ENCODE measurements around the gene CORO1C. TPM values are rescaled to one million over a fixed set of nuclear protein-coding genes. Genes with fewer than 3 reads are reported as not detected.

The CORO1C gene
- total RNA-seq, 1 donor from 2014 or later = 39.2 TPM

DNA sequence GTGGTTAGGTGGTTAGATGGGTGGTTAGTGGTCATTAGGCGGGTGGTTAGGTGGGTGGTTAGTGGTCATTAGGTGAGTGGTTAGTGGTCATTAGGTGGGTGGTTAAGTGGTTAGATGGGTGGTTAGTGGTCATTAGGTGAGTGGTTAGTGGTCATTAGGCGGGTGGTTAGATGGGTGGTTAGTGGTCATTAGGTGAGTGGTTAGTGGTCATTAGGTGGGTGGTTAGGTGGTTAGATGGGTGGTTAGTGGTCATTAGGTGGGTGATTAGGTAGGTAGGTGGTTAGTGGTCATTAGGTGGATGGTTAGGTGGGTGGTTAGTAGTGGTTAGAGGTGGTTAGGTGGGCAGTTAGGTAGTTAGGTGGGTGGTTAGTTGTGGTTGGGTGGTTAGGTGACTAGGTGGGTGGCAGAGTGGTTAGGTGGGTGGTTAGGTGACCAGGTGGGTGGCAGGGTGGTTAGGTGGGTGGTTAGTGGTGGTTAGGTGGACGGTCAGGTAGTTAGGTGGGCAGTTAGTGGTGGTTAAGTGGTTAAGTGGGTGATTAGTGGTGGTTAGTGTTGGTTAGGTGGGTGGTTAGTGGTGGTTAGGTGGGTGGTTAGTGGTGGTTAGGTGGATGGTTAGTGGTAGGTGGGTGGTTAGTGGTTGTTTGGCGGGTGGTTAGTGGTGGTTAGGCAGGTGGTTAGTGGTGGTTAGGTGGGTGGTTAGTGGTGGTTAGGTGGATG, 125.5 kb downstream of the CORO1C start:
- DNase-seq (ENCODE audit: low spot score) = no peak

DNA sequence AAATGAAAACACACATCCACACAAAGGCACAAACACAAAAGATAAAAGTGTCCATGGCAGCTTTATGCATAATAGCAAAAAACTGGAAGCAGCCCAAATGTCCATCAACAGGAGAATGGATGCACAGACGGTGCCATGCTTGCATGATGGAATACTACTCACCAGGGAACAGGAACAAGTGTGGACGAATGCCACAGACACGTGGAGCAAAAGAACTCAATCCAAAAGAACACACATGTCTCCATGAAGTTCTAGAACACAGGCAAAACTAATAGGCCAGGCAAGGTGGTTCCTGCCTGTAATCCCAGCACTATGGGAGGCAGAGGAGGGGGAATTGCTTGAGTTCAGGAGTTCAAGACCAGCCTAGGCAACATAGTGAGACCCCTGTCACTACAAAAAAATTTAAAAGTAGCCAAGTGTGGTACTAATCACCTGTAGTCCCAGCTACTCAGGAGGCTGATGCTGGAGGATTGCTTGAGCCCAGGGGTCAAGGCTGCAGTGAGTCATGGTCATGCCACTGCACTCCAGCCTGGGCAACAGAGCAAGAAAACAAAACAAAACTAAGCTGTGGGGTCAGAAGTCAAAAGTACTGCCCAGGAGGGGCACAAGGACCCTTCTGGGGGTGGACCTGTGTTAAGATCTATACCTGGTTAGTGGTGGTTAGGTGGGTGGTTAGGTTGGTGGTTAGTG, 126.2 kb downstream of the CORO1C start:
- ATAC-seq (no peak), DNase-seq (ENCODE audit: low spot score) (no peak)

More for the DNA sequence above, 125.5 kb downstream of the CORO1C start:
- no peak for ATAC-seq

DNA sequence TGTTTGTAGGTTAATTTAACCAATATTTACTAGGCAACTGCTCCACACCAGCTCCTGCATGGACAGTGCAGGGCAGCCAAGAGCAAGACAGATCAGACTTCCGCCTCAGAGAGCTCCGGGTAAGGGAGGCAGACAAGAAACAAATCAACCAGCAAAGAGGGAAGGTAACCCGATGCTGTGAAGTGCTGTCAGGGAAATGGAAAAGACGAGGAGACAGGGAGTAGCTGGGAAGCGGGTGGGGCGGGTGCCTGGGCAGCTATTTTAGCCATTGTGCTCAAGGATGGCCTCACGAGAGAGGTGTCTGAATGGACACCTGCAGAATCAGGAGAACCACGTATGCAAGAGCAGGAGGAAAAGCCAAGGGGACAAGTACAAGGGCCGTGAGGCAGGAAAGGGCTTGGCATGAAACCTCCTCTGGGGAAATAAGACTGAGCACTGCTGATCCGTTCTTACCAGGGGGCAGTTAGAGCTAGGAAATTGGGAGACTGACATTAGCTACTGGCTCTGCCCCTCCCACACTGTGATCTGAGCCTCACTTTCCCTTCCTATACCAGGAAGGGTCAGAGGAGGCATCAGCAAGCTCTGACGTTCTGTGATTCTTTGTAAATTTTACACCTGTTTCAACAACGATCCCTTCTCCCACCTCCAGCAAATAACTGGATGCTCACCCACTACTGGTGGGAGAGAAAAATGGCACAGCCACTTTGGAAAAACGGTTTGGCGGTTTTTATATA, 126.9 kb downstream of the CORO1C start:
- DNase-seq (ENCODE audit: low spot score) = no peak
- ATAC-seq = no peak

DNA sequence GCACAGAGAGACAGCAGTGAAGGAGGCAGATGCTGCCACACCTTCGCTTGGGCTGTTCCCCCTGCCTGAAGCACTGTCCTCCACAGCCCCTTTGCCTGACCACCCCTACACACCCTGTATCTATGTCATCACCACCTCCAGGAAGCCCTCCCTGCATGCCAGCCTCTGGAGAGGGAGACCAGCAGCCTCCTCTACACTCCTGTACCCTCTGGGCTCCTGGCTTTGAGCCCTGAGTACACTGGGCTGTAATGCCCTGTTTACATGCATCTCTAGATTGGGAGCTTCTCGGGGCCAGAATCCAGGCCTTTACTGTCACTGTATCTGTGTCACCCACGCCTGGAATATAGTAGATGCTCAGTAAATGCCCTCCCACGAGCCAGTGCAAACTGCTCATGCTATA, 127.6 kb downstream of the CORO1C start:
- DNase-seq (ENCODE audit: low spot score) (no peak), ATAC-seq (no peak)

DNA sequence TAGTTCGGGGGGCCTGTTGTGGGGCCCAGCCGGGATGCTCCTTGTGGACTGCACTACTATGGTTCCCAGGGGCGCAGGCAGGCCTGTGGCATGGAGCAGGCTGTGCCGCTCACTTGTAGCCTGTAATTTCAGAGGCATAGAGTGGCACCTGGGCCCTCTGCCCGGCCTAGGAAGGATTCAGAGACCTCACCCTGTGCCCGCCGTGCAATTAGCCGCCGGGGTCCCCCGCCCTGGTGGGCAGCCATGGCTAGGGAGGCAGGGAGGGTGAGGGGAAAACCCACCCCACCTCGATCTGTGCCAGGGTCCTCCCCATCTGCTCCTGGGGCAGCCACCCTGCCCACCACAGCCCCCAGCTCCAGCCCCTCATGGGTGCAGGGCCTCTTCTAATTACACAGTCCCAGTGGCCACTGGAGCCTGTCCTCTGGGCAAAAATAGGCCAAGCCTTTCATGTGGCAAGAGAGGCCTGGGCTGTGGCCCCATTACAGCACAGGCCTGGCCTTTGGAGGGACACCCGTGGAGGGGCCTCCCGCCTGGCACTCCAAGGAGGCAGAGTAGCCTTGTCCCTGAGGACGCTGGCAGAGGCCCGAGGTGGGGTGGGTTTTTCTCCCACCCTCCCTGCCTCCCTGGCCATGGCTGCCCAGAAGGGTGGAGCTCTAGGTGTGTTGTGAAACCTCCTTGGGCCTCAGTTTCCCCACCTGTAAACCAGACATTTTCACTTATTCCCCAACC, 128.2 kb downstream of the CORO1C start:
- ATAC-seq = no peak

DNA sequence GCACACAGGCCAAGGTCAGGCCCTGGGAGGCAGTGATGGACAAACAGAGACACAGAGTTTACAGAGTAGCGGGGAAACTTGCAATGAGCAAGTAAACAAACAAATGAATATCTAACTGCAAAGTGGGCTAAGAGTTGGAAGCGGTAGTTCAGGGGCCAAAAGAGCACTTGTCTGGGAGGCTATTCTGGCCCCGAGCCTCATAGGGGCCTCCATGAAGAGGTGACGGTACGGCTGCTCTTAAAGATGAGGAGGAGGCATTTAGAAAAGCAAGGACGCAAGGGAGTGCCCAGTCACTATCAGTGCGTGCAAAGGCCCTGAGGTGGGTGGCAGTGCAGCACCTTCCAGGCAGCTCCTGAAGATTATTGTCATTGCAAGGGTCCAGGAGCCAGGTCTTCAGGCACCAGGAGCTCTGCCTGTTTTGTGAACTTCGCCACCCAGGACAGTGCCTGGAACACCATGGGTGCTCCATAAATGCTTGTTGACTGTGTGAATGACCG, 129.1 kb downstream of the CORO1C start:
- DNase-seq (ENCODE audit: low spot score) (no peak), ATAC-seq (no peak)

More for the DNA sequence above, 128.2 kb downstream of the CORO1C start:
- DNase-seq (ENCODE audit: low spot score) = no peak

DNA sequence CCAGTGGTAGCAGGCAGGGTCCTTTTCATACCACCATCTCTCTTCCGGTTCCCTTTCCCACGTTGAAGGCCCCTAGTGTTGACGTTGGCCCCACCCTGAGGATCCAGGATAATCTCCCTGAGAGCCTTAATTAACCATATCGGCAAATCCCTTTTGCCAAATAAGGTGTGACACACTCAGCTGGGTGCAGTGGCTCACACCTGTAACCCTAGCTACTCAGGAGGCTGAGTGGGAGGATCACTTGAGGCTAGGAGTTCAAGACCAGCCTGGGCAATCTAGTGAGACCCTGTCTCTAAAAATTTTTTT, 130.7 kb downstream of the CORO1C start:
- DNase-seq (ENCODE audit: low spot score) = no peak
- ATAC-seq = no peak

DNA sequence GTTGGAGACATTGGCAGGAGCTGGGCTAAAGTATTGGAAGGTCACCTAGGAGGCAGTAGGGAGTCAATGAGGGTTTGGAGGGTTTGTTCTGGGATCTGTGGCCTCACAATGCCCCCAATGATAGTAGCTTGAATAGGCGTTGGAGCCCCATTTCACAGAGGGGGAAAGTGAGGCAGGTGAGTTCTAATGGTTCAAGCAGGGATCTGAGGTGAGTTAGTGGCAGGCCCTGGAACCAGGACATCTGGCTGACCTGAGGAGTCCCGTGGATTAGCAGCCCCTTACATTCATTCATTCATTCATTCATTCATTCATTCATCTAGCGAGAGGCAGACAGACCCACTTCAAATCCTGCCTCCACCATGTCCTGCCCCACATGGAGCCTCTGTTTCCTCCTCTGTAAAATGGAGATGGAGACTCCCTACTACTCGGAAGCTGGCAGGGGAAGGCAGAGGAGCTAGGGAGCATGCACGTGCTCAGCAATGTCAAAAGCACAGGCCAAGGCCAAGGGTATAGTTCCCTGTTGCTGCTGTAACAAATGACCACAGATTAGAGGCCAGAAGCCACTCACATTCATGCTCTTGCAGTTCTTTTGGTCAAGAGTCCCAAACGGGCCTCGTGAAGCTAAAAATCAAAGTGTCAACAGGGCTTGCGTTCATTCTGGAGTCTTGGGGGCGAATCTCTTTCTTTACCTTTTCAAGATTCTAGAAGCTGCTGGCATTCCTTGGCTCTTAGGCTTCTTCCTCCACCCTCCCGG, 131.2 kb downstream of the CORO1C start:
- ATAC-seq (no peak), DNase-seq (ENCODE audit: low spot score) (no peak)

DNA sequence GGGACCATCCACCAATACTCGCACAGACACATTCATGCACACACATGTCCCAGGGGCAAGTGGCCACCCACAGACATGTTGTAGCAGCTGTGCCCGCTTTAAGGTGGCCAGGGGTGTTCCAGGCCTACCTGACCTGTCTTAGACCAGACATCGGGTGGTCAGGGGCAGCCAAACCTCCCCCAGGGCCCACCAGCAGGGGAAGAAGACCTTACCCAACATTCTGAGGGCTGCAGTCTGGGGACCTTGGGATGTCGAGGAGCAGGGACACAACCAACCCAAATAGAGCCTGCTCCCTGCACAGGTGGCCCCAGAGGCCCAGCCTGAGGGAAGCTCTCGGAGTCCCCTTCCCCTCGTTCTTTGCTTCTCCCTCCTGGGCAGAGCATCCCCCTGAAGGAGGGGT, 131.8 kb downstream of the CORO1C start:
- DNase-seq (ENCODE audit: low spot score) (no peak), ATAC-seq (no peak)

DNA sequence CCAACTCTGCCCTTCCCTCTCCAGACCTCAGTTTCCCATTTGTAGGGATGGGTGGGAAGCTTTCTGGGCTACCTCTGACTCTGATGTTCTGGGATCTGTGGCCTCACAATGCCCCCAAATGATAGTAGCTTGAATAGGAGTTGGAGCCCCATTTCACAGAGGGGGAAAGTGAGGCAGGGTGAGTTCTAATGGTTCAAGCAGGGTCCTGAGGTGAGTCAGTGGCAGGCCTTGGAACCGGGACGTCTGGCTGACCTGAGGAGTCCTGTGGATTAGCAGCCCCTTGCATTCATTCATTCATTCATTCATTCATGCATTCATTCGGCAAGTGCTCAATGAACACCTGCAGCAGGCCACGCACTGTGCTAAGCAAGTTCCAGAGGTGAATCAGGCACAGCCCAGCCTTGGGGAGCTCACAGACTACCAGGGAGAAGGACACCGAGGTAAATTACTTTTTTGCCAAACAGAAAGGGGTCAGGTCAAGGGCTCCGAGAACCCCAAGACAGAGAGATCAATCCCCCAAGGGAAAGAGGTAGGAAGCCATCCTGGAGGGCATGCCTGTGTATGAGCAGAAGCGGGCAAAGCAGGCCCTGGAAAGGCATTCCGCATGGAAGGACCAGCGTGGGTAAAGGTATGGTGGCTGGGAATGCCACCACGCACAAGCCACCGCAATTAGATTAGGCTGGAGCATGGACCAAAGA, 132.6 kb downstream of the CORO1C start:
- DNase-seq (ENCODE audit: low spot score) = no peak
- ATAC-seq = no peak

DNA sequence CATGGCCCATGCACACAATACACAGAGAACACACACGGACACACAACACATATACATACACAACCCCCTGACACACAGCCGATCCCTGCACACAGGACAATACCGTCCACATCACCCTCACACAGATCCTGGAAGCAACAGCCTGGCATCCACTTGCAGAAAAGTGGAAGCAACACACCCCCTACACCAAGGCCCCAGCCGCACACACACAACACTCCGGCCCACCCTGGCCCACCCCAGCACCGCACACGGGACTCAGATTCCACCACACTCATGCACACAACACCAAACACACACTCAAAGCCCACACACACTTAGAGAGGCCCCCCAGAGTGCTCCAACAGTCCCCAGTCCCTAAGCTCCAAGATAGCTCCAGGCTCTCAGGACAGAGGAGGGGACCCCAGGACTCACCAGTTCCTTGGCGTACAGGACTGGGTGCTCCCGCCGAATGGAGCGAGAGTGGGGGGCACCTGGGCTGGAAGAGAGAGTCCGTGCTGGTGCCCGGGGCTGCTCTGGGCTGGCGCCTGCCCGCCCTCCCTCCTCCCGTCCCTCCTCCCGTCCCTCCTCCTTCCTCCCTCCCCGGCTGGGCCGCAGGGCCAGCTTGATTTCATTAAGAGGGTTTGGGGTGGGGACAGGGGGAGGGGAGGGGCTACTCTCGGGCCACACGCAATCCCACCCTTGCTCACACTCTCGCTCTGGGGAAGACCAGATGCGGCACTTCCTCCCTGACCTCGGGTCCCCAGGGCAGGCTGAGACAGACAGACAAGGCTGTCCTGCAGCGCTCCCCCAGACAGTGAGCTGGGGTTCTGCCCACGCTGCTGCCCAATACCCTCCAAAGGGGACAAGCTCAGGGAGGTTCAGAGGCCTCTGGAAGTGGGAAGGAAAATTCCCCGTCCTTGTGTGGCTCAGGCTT, 133.5 kb downstream of the CORO1C start, which contains the start of gene TMEM119:
TSS of gene TMEM119 (minus strand) at position 526 of the 913 bp plus-strand sequence. CDS start 5,701 bp downstream, outside the sequence.
- DNase-seq (ENCODE audit: low spot score) (no peak), ATAC-seq (peak; percentile 31)

DNA sequence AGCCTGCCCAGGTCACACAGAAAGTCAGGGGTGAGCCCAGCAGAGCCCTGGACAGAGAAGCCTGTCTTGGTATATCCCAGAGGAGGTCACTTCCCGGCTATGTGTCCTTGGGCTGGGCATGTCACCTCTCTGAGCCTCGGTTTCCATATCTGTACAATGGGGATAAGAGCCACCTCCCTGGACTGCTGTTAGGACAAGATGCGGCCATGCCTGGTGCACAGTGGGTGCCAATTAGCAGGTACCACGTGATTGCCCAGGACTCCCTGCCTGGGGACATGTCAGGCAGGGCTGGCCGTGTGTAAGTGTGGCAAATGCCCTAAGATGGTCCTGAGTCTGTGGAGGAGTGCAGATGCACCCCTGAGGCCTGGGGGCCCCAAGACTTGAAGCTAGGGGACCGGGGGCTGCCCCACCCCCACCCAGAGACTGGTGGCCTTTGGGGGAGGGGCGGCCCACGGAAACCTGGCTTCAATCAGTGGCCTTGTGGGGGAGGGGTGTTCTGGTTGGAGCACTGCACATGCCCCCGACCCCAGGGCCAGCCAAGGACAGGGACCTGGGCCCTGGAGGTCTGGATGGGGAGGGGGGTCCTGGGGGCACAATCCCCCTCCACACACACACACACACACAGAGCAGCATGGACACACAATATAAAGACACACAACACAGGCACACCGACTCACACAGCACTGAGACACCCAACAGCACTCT, 134.3 kb downstream of the CORO1C start:
- DNase-seq (ENCODE audit: low spot score) = no peak
- ATAC-seq = no peak

DNA sequence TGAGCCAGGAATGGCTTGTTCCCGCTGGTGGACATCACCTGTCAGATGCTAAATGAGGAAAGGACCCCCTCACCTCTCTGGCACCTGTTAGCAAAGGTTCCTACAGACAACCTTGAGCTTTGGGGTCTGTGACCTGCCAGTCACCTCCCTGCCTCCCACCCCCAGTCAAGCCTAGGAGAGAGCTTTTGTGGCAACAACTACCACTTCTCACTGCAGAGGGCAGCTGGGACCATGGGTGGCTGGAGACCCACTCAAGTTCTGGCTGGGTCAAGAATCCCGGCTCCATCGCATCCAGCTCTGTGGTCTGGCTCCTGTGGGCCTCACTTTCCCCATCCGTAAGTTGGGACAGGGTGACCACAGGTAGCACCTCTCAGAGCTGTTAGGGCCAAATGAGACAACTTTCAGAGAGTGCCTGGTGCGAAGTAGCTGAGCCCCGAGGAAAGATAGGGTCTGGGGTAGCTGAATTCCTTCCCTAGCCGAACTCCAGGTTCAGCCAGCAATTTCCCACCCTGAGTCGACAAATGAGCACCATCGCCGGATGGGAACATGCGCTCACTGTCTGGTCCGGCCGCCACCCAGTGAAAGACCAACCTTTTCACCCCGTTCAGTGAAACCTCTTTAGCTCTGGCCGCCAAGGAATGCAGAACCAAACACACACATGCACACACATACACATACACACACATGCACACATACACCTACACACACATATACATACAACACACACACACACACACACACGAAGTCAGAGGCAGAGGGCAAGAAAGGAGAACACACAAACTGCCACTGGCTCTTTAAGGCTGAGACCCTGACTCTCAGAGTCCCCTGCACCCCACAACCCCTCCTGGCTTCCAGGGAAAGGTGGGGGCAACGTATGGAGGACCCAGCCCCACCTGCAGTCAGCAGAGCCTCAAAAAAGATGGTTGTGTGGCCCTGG, 135.3 kb downstream of the CORO1C start:
- ATAC-seq (no peak), DNase-seq (ENCODE audit: low spot score) (no peak)

Measured in left lobe of liver (tissue), 2 donors.